AG09319 (cell line): Measurements from ENCODE around the gene NPEPPS.

Experiments used
- DNase-seq: peaks from one replicate; pipeline ENCODE4 v3.0.0-alpha.2; 2010; ENCODE audit warnings: low read depth; ENCODE audit errors: extremely low read depth
- TF ChIP-seq, protein P1 (sequence below): IDR thresholded peaks from 2 replicates; pipeline ENCODE4 v1.5.1; 2011; ENCODE audit warnings: low read depth, mild to moderate bottlenecking, inconsistent platforms, low read length, moderate library complexity

NPEPPS gene

DNA sequence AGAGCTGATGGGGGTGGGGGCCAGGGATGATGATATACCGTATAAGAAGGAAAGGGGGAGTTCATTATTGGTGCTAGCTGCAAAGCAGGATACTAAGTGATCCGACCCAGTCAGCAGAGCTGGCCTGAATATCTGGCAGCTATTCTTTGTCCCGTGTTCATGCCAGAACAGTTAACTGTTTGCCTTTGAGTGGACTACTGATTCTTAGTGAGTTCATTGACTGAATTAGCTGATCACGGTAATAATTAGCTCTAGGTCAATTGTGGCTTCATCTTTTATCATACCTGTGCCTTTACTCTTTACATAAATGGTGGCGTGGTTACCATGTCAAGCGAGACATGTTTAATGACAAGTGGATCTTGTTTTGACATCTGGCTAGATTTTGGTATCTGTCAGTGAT lies 124.1 kb downstream of the NPEPPS start:
- TF ChIP-seq, protein P1, sequence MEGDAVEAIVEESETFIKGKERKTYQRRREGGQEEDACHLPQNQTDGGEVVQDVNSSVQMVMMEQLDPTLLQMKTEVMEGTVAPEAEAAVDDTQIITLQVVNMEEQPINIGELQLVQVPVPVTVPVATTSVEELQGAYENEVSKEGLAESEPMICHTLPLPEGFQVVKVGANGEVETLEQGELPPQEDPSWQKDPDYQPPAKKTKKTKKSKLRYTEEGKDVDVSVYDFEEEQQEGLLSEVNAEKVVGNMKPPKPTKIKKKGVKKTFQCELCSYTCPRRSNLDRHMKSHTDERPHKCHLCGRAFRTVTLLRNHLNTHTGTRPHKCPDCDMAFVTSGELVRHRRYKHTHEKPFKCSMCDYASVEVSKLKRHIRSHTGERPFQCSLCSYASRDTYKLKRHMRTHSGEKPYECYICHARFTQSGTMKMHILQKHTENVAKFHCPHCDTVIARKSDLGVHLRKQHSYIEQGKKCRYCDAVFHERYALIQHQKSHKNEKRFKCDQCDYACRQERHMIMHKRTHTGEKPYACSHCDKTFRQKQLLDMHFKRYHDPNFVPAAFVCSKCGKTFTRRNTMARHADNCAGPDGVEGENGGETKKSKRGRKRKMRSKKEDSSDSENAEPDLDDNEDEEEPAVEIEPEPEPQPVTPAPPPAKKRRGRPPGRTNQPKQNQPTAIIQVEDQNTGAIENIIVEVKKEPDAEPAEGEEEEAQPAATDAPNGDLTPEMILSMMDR = no peak
- no peak for DNase-seq

DNA sequence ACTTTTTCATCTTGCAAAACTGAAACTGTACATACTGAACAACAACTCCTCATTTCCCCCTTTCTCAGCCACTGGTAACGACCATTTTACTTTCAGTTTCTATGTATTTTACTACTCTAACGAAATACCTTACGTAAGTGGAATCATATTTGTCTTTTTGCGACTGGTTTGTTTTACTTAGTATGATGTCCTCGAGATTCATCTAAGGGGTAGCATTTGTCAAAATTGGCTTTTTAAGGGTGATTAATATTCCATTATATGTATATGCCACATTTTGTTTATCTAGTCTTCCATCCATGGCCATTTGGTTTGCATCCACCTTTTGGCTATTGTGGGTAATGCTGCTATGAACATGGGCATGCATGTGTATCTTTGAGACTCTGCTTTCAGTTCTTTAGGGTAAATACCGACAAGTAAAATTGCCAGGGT lies 129.2 kb downstream of the NPEPPS start:
- TF ChIP-seq, protein P1 = no peak
- no peak for DNase-seq

DNA sequence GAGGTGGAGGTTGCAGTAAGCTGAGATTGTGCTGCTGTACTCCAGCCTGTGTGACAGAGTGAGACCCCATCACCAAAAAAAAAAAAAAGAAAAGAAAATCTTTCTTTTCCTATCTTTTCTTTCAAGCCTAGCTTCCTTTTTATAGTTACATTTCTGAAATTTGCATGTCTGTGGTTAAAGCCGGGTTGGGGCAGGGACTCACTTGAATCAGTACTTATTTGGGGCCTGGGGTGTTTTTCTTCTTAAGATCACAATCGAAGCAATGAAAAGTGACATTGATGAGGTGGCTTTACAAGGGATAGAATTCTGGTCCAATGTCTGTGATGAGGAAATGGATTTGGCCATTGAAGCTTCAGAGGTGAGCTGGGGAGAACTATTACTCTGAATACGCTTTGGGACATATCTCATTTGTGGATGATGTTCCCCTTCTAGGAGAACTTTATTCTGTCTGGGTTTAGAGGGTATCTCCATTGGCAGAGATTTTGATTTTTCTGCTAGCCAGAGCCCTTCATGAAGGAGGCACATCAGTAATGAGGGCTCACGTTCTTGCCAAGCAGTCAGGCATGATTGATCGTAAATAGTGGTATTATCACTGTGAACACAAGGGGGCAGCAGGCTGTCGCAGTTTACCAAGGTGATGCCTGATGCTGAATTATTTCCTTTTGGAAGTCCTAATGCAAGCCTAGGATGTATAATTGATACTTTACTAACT lies 133.2 kb downstream of the NPEPPS start:
- DNase-seq = peak; percentile 44
- TF ChIP-seq, protein P1 = peak; percentile 74

DNA sequence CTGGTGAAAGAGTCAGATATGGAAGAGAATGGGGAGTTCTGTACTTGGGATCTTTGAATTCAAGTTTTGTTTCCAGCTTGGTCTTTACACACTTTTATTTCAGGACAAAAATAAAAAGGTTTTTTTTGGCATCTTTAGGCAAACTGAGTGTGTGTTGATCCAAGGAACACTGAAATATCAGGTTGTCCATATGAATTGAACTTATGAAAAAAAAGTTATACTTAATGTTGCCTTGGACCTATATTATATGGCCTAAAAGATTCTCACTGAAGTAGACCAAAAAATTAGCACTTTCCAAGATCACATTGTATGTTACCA lies 133.7 kb downstream of the NPEPPS start:
- DNase-seq = no peak
- TF ChIP-seq, protein P1 = no peak

DNA sequence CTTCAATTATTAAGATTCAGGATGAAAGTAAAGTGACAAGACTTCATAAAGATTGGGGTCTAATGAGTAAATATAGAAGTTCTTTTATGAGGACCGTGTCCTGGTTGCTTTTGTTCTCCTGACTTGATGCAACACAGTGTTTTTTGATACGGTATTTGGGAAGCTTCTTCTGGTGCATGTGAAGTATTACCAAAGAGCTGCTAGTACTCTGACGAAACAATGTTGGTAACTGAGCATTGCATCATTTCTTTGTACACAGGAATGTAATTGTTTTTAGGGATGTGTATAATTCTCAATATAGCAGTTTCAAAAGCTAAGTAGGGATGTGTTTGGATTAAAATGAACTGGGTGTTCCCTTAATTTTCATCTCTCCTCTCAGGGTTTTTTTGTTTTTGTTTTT lies 134.7 kb downstream of the NPEPPS start:
- TF ChIP-seq, protein P1 = no peak
- peak; percentile 54 for DNase-seq

DNA sequence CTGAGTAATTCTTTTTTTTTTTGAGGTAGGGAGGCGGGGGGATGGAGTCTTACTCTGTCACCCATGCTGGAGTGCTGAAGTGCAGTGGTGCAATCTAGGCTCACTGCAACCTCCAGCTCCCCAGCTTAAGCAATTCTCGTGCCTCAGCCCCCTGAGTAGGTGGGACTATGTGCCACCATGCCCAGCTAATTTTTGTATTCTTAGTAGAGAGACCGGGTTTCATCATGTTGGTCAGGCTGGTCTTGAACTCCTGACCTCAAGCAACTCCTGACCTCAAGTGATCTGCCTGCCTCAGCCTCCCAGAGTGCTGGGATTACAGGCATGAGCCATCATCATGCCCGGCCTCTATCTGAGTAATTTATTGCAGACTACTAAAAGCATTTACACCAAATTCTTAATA lies 138.2 kb downstream of the NPEPPS start:
- TF ChIP-seq, protein P1 = no peak
- no peak for DNase-seq

DNA sequence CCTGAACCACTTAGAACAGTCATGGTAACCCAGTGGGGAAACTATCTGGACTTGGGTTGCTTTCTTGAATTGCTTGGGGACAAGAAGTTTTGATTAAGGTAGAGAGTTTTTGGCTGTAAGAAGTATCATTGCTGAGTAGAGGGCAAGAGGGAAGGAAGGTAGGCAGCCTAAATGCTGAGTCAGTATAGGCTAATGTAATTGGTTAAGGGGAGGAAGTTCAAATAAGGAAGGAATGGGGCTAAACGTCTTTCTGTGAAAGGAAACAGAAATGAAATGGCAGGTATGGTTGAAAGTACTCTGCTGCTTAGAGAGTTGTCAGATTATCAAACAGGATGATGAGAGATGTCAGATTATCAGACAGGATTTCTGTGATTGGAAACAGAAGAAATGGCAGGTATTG lies 139.2 kb downstream of the NPEPPS start:
- DNase-seq = no peak
- TF ChIP-seq, protein P1 = no peak
